ENCODE results near the gene NOS3.
A peak's percentile ranks its signal among the peaks of the same experiment; 100 is the strongest.

The NOS3 gene

DNA sequence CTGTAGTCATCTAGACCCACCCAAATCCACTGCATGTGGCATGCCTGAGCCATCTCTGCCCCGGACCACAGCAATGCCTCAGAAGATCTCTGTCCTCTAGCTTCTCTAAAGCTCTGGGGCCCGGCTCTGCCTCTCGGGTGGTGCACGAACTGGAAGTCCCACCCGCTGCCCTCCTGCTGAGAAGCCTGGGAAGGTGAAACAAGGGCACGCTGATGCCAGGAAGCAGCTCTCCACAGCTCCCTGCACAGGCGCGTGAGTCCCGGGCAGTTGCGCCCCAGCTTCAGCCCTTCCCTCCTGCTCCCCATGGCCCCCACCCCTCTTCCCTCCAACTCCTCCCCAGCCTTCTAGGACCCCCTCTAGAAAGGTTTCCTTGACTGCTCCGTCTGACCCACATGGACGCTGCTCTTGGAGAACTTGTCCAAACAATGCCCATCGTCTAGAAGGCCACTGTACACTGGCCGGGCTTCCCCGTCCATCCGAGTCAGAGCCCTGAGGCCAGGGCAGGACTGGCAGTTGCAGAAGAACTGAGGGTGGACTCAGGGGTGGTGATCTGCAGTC is 25.5 kb upstream of the NOS3 start:
- no peak for ATAC-seq

DNA sequence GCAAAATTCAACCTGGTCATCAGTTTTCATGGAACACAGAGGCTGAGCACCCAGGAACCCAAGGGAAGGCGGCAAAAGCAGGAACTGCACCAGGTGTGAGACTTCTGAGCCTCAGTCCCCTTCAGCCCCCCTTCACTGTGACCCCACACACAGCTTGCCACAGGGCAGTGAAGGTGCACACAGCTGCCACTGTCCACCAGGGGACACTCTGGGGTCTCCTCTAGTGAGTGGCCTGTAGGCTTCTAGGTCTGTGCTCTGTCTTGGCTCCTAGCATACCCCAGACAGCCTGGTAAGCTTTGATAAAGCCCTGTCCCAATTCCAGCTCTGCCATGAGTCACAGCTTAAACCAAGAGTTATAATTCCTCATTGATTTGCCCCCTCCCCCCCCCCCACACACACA is 24.8 kb upstream of the NOS3 start:
- ATAC-seq, result peak in 1 of 2 donors; percentile 24

DNA sequence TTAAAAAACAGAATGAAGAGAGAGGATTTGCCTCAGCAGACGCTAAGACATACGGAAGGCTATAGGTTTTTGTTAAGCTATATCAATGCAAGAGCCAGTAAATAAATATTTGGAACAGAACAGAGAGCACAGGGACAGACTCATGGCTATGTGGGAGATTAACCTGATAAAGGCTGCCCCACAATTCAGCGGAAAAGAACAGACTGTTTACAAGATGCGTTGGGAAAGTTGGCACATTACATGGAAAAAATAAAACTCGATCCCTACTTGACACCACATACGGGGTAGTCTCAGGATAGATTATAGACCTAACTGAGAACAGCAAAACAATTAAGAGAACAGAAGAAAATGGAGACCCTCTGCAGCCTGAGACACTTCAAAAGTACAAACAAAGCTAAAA is 23.5 kb upstream of the NOS3 start:
- no peak for ATAC-seq

DNA sequence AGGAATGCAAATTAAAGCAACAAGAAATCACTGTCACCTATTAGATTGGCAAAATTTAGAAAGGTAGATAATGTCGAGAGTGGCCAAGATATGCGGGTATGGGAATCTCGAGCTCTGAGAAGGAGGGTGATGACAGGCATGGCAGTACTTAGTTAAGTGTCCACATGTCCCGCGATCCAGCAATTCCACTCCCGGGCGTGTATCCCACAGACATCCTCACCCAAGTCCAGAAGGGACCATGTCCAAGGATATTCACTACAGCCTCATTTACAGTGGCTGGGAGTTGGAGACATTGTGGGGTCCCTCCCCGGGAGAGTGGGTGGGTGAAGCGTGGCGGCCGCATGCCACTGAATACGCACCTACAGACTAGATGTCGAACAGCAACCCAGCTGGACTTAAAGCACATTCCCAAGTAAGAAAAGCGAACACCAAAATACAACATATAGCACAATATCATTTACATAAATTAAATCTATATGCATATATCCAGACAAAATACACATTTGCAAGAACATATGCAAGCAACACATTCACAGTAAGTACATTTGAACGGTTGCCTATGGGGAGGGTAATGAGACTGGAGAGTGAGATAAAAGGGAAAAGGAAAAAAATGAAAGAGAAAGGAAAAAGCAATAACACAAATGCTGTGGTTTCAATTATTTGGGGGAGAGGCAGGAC is 22.6 kb upstream of the NOS3 start:
- no peak for ATAC-seq

DNA sequence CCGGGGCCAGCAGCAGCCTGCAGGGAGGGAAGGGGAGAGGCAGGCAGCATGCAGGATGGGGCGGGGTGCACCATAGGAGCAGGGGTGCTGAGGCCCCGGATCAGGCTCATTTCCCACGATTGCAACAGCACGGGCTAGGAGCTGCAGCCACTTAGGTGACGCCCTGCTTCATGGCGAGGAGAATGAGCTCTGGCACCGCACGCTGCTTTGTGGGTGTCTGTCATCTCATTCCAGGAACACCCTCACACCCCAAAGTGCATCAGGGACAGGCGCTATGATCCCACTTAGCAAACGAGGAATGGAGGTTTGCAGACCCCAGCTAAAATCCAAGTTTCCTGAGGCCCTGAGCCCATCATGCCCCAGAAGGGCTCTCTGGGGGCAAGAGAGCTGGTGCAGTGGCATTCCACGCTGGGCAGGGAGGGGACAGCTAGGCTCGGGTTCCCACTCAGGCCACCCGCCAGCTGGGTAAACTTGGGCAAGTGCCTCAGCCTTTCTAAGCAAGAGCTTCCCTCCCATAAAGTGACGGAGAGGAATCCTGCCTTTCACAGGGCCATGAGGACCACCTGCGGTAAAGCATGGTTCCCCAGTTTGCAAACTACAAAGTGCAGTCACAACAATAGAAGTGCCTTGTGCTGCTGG is 22.0 kb upstream of the NOS3 start:
- ATAC-seq, result no peak

DNA sequence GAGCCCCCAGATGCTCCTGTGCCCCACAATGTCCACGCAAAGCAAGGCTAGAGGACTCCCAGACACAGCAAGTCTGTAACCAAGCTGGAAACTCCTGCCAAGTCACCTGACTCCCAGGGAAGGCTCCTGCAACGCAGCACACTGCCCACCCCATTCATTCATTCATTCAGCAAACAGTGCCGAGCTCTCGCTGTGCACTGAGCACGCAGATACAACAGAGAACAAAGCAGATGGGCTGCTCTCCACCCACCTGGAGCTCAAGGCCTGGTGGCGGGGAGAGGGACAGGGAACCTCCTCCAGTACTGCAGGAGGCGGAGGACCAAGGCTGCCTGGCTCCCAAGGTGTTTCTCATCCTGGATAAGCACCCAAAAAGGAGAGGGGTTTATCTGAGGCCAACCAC is 21.3 kb upstream of the NOS3 start:
- ATAC-seq, result no peak

DNA sequence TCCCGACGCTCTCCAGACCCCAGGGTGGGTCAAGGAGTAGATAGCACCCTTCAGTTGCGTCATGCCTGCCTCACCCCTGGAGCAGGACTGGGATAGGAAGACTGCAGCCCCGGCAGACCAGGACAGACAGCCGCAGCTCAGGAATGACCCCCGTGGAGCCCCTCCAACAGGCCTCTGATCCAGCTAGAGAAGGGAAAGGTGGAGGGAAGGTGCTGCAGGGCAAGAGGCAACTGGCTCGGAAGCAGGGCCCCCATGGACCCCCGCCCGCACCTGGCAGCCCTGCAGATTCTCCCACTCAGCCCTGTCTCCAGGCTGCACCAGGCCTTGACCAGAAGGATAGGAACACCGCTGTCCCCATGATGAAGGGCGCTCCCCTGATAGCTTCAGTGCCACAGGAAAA is 20.4 kb upstream of the NOS3 start:
- no peak for ATAC-seq

DNA sequence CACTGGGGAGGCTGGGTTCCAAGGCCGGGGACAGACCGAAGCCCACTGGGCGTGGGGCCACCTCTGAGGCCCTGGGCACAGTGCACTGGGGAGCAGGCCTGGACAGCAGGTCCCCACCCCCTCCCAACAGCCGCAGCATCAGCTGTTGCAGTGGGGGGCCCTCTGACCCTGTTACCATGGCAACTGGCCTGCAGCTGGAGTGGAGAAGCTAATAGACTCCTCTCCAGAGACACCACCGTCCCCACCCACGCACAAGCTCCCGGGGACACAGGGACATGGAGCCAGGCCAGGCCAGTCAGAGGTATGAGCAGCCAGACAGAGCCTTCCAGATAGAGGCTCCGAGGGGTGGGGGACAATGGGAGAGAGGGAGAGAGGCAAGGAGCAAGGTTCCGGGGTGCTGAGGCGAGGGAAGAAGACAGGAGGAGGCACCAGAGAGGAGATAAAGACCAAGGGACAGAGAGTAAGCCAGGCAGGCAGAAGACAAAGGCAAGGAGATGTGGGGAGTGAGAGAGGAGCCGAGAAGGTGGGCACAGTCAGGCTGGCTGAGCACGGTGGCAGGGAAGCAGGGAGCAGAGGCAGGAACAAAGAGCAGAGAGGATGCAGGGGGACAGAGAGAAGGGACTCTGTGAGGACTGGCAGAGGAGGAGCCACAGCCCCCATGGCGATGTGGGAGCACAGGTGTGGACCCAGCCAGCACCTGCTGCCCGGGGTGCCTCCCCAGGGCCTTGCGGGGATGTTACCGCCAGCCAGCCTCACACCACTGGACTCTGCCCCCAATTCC is 19.4 kb upstream of the NOS3 start:
- no peak for ATAC-seq

DNA sequence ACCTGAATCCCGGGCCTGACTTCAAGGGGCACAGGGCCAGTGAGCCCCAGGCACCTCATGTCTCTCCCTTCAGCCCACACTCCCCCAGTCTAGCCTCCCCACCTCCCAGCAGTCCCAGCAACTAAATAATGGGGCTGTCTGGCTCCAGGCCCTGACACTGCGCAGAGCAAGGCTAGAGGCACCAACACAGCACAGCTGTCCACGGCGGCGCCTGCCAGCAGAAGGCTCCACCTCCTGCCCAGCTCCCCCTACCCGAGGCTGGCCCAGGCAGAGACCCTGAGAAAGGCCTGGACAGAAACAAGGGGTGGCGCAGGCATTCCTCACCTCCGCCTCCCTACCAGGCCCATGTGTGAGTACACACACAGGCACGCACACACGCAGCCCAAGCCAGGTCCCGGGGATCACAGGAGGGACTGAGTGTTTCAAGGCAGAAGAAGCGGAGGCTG is 18.8 kb upstream of the NOS3 start:
- no peak for ATAC-seq

DNA sequence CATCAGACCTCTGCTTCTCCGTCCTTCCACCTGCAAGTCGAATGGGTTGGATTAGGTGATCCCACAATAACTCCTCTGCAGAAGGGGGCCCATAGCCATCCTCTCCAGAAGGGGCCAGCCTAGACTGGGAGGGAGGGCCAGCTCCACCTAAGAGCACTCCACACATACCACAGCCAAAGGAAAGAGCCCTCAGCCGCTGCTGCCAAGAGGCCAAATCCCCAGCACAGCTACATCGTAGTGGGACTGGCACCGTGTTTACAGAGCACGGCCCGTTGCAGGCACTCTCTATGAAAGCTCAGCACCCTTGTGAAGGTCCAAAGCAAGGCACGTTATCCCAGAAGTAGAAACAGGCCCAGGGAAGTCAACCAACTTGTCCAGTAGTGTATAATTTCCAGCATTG is 18.1 kb upstream of the NOS3 start:
- ATAC-seq, result no peak

DNA sequence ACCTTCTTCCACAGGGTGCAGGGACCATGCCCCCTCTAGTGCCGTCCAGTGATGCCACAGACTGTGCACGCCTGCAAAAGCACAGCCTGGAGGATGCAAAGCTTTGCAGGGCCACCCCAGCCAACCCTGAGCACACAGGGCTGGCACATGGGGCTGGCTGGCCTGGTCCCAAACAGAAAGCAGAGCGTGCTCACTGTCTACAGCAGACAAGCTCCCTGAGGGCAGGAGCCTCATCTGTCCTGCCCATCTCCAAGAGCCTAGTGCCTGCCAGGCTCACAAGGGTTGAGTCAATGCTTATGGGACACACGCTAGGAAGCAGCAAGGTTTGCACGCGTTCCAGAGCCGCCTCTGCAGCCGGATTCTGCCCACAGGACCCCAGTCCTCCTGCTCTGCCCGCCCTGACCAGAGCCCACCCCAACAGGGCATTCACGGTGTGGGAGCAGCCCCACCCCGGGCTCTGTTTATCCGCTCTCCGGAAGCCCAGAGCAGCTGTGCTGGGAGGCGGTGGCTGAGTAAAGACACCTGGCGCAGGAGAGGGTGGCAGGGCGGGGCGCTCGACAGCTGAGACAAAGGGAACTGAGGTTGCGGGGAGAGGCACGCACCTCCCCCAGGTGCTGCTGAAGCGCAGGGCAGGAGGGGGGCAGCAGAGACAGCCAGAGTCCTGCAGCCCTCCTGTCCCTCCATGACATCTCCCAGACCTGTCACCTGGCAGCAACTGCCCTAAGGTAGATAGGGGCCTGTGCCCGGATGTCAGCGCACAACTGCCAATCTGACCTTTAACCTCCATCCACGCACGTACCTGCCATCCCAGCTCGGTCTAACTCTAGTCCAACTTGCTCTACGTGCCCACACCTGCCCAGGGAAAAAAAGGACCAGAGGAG is 17.0 kb upstream of the NOS3 start:
- peak in 1 of 2 donors; percentile 2 for ATAC-seq

DNA sequence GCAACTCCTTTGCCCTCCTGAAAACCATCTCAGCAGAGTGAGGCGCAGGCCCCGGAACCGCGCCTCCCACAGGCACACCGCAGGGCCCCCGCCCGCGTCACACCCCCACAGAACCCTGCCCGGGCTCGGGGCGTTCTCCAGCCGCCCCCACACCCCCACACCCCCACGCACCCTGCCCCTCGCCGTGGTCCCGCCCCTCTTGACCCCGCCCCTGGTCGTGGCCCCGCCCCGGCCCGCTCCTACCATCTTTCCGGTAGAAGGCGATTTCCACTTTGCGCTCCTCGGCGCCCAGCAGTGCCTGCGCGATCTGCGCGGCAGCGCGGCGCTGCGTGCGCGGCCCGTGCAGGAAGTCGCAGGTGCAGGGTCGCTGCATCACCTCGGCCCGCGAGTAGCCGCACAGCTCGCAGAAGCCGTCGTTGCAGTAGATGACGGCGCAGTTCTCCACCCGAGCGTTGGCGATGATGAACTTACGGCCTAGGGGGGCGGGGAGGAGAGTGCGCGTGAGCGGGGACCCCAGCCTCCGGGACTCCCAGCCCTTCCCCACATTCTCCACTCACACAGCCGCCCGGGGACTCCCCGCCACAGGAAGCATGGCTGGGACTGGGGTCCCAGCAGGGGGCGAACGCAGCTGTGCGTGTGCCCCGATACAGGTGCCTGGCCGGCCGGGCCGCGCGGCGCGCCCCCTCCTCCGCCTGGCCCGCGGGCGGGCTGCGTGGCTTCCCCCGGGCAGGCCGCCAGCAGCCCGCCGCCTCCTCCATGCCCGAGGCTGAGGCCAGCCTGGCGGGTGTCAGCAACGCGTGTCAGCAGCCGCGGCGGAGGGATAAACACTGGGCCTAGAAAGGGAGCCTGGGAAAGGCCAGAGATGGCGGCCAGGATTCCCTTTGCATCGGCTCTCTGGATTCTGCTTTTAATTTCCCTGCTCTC is 16.1 kb upstream of the NOS3 start:
- ATAC-seq, result peak; percentile 82 to 87

DNA sequence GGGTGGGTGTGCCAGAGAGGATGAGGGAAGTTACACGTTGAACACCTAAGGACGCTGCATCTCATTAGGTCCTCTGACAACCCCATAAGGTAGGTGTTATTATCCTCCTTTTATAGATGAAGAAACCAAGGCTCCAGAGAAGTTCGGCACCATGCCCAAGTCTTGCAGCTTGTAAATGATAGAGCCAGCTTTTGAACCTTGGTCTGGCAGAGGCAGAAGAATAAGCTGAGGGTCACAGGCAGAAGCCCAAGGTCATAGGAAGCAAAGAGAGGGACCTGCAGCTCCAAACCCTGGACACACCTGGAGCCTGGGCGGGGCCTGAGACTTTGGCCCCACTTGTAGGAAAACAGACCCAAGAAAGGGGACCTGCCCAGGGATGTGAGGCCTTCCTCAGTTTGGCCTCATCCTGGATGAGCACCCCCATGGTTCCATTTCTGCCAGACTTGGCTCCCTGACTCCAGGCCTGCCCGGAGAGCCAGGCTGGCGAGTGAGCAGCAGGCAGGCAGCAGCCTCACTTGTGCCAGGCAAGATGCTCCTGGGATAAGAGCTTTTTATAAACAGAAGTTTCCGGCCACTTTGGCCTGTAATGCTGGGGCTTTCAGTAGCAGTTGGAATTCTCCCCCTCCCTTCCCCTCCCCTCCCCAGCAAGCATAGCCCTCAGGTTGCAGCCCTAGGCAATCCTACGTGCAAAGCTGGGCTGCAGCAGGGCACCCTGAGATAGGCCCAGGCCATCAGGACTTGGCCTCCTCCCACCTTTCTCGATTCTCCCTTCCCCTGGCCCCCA is 15.1 kb upstream of the NOS3 start:
- ATAC-seq, result no peak

DNA sequence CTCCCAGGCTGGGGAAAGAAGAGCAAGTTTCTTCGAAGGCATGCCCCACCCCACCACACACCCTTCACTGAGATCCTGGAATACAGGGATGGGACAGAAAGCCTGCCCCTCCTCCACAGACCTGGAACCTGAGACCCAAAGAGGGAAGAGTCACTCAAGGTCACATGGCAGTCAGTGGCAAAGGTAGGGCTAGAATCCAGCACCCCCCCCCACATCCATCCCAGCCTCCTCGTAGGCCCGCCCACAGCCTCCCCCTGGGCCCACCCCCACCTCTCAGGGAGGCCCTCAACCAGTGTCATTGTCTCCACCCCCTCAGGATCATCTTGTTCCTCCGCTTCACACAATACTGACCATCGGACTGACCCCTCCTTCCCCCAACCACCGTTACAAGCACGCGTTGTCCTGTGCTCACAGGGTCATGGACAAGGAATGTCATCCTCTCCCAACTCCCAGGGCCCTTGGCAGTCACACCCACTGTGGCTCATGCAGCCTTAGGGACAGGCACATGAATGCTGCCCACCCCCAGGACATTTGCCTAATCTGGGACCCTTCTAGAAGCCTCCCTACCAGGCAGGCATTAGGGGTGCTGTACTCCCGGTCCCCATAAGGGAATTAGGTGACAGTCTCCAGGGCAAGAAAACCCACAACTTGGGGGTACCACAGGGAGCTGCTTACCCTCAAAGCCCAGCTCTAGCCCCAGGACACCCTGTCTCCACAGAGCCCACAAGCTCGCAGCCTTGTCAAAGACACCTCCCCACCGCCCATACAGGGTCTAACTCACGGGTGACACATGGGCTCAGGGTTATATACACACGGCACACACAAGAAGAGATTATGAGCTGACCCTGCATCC is 14.1 kb upstream of the NOS3 start:
- no peak for ATAC-seq

DNA sequence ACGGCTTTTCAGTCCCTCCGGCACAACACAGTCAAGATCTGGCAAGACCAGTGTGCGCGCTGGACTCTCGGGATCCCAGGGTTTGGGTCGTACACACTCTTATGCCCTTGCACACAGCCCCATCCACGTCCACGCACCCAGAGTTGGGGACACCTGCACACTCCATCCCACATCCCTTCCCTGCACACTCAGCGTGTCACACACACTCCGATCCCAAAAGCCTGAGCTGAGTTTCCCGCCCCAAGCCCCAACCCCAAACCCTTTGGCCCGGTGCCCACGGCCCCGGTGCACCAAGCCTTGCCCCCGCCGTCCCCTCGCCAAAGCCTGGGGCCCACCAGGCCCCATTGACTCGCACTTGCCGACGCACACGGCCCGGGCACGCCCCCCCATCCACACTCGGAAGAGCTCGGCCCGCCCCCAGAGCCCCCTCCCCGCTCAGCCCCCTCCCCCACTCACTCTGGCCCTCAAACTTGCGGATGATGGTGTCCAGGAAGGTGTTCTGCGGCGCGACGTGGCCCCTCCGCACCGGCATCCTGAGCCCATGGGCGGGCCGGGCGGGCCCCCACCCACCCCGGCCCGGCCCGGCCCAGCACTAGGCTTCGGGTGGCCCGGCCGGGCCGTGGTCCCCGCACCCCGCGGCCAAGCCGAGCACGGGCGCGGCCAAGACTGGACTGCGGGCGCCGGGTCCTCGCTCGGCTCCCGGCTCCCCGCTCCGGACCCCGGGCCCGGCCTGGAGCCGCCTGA is 13.3 kb upstream of the NOS3 start:
- ATAC-seq, result no peak

DNA sequence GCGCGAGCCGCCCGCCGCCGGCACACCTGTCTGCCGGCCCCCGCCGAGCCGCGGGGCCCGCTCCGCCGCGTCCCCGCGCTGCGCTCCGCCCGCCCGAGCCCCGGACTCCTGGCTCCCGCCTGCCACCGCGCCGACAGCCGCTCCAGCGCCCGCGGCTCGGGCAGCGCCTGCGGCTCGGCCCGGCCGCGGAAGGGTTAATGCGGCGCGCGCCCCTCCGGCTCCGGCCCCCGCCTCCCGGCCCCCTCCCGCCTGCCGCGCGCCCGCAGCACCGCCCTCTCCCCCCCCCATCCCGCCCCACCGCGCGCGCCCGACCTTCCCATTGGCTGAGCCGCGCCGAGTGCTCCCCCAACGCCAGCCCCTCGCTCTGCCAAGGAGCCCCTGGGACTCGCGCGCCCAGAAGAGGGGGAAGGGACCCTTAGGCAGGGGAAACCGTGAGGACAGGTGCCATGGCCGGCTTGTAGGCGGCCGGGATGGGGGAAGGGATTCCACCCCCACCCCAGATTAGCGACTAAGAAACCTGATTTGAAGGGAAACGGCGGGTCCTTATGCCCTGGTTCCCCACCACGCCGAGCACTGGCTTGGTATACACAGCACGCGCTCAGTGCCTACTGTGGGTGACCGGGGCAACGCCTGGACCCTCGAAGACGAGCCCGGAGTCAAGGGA is 12.6 kb upstream of the NOS3 start, which contains the start of gene KCNH2:
TSS of gene KCNH2 (minus strand) at position 196 of the 664 bp plus-strand sequence. CDS start 408 bp downstream, outside the sequence.
- no peak for ATAC-seq

DNA sequence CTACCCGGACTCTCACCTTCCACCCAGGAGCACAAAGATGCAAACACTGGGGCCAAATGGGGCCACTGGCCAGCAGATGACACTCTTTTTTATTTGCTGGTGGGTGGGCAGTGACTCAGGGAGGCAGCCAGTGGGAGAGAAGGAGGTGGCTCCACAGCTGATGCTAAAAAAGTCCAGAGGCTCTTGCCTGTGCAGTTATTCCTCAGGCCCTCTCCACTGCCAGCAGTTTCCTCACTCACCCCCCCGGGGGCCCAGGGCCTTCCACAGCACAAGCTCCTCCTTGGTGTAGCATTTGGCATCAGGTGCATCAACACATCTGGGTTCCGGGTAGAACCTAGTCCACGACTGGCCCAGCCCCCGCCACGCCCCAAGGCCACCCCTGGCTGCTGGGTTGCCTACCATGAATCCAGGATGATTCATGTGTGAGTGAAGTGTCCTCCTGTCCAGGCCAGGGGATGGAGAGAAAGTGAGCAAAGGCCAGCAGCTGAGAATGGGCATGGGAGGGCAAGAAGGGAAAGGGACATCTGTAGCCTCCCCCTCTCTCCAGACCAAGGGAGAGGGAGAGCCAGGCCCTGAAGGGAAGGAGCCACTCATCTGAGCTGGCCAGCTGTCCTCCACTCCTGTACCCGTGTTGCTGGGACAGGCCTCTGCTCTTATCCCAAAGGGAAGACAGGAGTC is 11.0 kb upstream of the NOS3 start:
- no peak for ATAC-seq

DNA sequence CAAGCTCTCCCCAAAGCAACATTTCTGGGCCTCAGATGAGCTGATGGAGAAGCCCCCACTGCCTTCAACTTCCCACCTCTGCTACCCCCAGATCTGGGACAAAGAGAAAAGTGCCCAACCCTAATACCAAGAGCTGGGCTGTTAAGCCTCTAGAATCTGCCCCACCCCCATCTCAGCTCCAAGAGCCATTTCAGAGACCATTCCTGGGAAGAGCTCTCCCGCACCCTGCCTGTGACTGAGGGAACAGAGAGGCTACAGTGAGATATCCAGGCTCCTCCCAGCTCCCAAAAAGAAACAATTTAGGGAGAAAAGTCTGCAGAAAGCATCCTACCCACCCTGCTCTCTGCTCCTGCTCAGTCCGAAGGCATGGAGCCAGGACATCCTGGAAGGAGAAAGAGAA is 10.2 kb upstream of the NOS3 start:
- no peak for ATAC-seq

Data from activated CD4-positive, CD25-positive, alpha-beta regulatory T cell treated with anti-CD3 and anti-CD28 coated beads, Interleukin-2, amount 50 U/mL, for 24 hours (primary cell).